Measurements from ENCODE around the gene TRIM44. TPM values are rescaled to one million over a fixed set of nuclear protein-coding genes. Genes with fewer than 3 reads are reported as not detected.
"Not testable (repeated sequence)": the region's sequence is repeated elsewhere in the genome, so short reads cannot be mapped to it uniquely, and the experiment has no call there.

TRIM44 gene
- total and polyA plus RNA-seq, 10 donors: 5.3 to 65.7 (median 48.5) TPM

- no peak overlapping the region for H3K27ac ChIP-seq
- TF ChIP-seq CTCF (IDR thresholded peaks at IDR 0.05 in 8 of 11, conservative IDR thresholded peaks at IDR 0.05 in 3 of 11): no peak
- TF ChIP-seq POLR2AphosphoS5 (IDR thresholded peaks at IDR 0.05): no peak
- no peak for TF ChIP-seq POLR2A (IDR thresholded peaks at IDR 0.05)
- no peak for DNase-seq
- peak overlapping the region in 1 of 8 donors; percentile 85 for H3K4me3 ChIP-seq
- WGBS, 5 donors: 97 to 99% (median 98%) methylated on average over 5 of the region's 5 CpGs
- H3K27me3 ChIP-seq (replicated peaks in 1 of 7): no peaks in the 10 kb centered on the region
- intact Hi-C loops (cut with DNase I; ENCODE audit: low total_unique reads): no loop called here
- H3K4me1 ChIP-seq: peaks cover 11 to 40% (median 30%) of the 10 kb centered on the region in 6 donors
- H3K9me3 ChIP-seq: peaks cover 13 to 56% (median 54%) of the 10 kb centered on the region in 8 donors
- H3K36me3 ChIP-seq: peaks cover 0 to 43% (median 5%) of the 10 kb centered on the region in 6 donors
Measured at GRCh38 chr11:35664977-35665441, 2.4 kb downstream of the TRIM44 start.

- WGBS, 5 donors: 95 to 100% (median 100%) methylated on average over 1 of the region's 1 CpG
- TF ChIP-seq POLR2A (IDR thresholded peaks at IDR 0.05) (no peak), POLR2AphosphoS5 (IDR thresholded peaks at IDR 0.05) (no peak), CTCF (IDR thresholded peaks at IDR 0.05 in 8 of 11, conservative IDR thresholded peaks at IDR 0.05 in 3 of 11) (no peak)
- Histone ChIP-seq H3K9me3 (peaks cover 13 to 56% (median 54%) of the 10 kb centered on the region in 8 donors), H3K36me3 (peaks cover 0 to 44% (median 5%) of the 10 kb centered on the region in 6 donors), H3K27ac (no peak overlapping the region), H3K27me3 (replicated peaks in 1 of 7) (no peaks in the 10 kb centered on the region), H3K4me1 (peaks cover 18 to 53% (median 36%) of the 10 kb centered on the region in 6 donors), H3K4me3 (no peak overlapping the region)
- DNase-seq: no peak
- intact Hi-C loops (cut with DNase I; ENCODE audit: low total_unique reads): no loop called here
Measured at GRCh38 chr11:35667257-35667656, 4.7 kb downstream of the TRIM44 start.

- Histone ChIP-seq H3K36me3 (peaks cover 0 to 44% (median 5%) of the 10 kb centered on the region in 6 donors), H3K9me3 (peaks cover 13 to 55% (median 52%) of the 10 kb centered on the region in 8 donors), H3K4me1 (peaks cover 15 to 58% (median 34%) of the 10 kb centered on the region in 6 donors)
- DNase-seq; H3K27me3 ChIP-seq (replicated peaks in 1 of 7); intact Hi-C loops (cut with DNase I; ENCODE audit: low total_unique reads); H3K27ac ChIP-seq; H3K4me3 ChIP-seq: not testable (repeated sequence)
- WGBS, 5 donors: 94 to 99% (median 96%) methylated on average over 3 of the region's 3 CpGs
Measured at GRCh38 chr11:35668350-35668749, 5.8 kb downstream of the TRIM44 start.

- Histone ChIP-seq H3K4me1 (peaks cover 10 to 71% (median 37%) of the 10 kb centered on the region in 6 donors), H3K9me3 (peaks cover 3 to 23% (median 20%) of the 10 kb centered on the region in 8 donors), H3K27ac (no peak overlapping the region), H3K4me3 (no peak overlapping the region), H3K36me3 (peaks cover 0 to 23% (median 5%) of the 10 kb centered on the region in 6 donors), H3K27me3 (replicated peaks in 1 of 7) (no peaks in the 10 kb centered on the region)
- TF ChIP-seq POLR2A (IDR thresholded peaks at IDR 0.05): no peak
- no peak for TF ChIP-seq CTCF (IDR thresholded peaks at IDR 0.05 in 8 of 11, conservative IDR thresholded peaks at IDR 0.05 in 3 of 11)
- TF ChIP-seq POLR2AphosphoS5 (IDR thresholded peaks at IDR 0.05): no peak
- intact Hi-C loops (cut with DNase I; ENCODE audit: low total_unique reads): no loop called here
- DNase-seq: no peak
- WGBS, 5 donors: 94 to 98% (median 97%) methylated on average over 3 of the region's 3 CpGs
Measured at GRCh38 chr11:35671396-35672127, 9.0 kb downstream of the TRIM44 start.

All from spleen (tissue), 11 donors.